Activated T-cell treated with anti-CD3 and anti-CD28 coated beads for 24 hours (primary cell): ENCODE measurements around the gene STAB1.

Source experiments
- DNase-seq: peaks from one replicate; pipeline ENCODE4 v3.0.0-alpha.2; 2020; ENCODE audit warnings: low read depth

Gene STAB1

DNA sequence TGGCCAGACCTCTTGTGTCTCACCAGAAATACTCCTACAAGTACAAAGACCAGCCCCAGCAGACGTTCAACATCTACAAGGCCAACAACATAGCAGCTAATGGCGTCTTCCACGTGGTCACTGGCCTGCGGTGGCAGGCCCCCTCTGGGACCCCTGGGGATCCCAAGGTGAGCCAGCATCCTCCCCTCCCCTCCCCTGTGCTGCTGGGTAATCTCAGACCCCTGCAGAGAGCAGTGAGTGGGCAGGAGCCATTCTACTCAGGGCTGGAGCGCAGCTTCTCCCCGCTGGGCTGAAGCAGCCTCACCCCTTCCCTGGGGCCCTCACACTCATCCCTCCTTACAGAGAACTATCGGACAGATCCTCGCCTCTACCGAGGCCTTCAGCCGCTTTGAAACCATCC, 9.8 kb downstream of the STAB1 start:
- no peak for DNase-seq

DNA sequence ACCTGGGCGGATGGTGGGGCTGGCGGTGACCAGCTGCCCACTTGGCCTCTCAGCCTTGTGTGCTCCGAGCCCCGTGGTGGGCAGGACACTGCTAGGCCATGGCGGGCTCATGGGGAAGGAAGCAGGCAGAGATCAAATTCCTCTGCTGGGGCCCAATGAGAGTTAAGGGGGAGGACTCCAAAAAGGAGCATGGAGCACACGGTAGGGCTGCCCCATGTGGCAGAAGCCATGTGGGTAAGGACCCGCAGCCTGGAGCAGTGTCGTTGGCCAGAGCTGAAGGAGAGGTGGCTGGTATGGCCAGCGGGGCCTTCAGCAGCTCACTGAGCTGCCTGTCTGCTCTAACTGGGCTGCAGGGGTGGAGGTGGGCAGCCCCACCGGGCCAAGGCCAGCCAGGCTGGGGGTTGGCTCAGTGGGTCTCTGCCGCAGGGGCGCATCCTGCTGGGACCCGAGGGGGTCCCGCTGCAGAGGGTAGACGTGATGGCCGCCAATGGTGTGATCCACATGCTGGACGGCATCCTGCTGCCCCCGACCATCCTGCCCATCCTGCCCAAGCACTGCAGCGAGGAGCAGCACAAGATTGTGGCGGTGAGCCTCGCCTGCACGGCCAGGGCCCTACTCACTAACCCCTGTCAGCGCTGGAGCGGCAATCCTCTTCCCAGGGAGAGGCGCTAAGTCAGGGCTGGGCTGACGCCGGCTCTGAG, 11.3 kb downstream of the STAB1 start:
- DNase-seq: no peak

DNA sequence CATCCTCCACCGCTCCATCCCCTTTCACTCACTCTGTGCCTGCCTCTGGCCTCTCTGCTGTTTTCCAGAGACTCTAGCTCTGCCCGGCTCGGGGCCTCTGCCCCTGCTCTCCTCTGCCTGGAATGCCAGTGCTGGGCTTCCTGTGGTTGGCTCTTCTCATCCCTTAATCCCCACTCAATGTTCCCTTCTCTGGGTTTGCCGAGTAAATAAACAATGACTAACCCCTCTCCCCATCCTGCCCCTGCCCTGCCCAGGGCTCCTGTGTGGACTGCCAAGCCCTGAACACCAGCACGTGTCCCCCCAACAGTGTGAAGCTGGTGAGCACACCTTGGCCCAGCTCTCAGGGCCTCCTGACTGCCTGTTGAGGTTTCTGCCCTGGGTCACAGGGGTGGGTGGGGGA, 12.2 kb downstream of the STAB1 start:
- no peak for DNase-seq

DNA sequence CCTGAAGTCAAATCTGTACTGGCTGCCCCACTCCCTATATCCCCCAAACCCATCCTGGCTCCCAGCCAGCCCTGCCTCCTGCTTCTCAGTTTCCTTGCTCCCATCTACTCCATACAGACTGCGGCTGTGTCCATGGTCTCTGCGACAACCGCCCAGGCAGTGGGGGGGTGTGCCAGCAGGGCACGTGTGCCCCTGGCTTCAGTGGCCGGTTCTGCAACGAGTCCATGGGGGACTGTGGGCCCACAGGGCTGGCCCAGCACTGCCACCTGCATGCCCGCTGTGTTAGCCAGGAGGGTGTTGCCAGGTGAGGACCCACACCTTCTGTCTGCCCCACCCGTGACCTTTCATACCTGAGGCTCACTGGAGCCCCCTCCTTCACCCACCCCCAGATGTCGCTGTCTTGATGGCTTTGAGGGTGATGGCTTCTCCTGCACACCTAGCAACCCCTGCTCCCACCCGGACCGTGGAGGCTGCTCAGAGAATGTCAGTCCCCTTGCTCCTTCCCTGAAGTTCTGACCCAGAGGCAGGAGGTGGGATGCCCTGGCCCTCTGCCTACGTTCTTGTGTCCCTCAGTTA, 14.7 kb downstream of the STAB1 start:
- DNase-seq: no peak

DNA sequence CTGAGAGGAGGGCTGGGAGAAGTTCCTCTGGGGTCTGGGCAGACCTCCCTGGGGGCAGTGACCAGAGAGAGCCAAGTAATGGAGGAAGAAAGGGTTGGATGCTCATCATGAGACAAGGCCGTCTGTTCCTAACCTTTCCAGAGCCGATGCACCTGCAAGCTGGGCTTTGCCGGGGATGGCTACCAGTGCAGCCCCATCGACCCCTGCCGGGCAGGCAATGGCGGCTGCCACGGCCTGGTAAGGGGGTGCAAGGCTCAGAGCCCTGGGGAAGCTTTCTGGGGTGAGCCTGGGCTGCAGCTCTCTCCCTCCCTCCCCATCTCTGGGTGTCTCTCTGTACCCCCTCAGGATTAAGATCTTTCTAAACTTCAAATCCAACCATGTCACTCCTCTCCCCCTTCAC, 16.4 kb downstream of the STAB1 start:
- DNase-seq: no peak

DNA sequence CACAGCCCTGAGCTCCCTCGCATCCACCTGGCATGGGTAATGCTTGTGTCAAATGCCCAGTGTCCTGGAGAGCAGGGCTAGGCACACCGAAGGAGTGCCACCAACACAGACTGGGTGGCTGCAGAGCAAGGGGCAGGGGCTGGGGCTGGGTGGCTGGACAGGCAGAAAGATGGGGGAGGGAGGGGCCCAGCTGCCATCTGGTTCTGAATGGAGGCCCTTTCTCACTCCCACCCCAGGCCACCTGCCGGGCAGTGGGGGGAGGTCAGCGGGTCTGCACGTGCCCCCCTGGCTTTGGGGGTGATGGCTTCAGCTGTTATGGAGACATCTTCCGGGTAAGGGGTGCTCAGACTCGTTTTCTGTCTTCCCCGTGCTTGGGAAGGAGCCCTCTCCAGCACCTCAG, 17.0 kb downstream of the STAB1 start:
- no peak for DNase-seq

DNA sequence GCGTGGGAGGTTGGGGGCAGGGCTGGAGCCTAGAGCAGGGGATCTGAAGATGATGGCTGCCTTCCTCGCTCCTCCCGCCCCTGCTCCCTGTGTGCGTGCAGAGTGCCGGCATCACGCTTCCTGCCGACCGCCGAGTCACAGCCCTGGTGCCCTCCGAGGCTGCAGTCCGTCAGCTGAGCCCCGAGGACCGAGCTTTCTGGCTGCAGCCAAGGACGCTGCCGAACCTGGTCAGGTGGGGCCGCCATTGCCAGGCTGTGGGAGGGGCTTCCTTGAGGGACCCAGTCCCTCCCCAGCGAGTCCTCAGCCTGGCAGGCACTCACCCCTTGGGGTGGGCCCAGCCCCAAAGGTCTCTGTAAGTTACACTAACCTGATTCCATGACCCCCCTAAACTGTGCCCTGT, 17.6 kb downstream of the STAB1 start:
- DNase-seq: no peak

DNA sequence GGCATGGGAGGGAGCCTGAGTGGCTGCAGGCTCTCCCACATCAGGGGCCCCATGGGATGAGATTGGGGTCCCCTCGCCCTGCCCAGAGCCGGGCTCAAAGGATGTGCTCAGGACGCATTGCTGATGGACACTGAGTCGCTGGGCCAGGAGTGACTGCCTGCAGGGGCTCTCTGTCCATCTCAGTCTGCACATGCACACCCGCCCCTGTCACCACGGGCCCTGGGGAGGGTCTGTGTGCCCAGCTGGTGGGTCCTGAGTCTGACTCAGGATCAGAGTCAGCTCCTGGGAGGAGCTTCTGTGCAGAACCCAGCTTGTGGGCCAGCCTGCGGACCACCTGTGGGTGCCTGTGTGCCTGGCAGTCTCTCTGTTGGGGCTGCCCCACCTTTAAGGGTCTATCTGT, 18.1 kb downstream of the STAB1 start:
- no peak for DNase-seq

DNA sequence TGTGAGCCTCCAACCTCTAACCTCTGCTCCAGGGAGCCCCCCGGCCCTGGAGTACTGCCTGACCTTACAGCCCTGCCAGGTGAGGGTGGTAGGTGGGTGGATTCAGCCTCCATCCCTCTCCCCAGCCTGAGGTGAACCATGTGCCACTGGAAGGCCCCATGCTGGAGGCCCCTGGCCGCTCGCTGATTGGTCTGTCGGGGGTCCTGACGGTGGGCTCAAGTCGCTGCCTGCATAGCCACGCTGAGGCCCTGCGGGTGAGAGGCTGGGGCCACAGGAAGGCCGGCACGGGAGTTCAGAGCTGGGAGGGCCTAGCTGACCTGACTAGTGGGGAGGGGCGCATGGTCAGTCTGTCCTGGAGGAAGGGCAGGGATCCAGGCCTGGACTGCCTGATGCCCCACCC, 19.4 kb downstream of the STAB1 start:
- no peak for DNase-seq

DNA sequence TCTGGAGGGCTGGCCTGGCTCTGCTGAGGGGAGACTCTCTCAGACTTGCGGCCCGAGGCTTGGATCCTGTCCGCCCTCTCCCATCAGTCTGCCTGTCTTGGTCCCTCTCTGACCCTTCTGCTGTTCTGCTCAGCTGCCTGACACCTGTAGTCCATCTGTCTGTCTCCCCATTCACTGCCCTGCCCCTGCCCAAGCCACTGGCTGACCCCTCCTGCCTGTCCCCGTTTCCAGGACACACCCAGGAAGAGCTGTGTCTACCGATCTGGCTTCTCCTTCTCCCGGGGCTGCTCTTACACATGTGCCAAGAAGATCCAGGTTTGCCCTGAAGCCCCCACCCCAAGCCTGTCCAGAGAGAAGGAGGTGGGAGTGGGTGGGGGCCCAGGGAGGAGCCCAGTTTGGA, 20.1 kb downstream of the STAB1 start:
- no peak for DNase-seq

DNA sequence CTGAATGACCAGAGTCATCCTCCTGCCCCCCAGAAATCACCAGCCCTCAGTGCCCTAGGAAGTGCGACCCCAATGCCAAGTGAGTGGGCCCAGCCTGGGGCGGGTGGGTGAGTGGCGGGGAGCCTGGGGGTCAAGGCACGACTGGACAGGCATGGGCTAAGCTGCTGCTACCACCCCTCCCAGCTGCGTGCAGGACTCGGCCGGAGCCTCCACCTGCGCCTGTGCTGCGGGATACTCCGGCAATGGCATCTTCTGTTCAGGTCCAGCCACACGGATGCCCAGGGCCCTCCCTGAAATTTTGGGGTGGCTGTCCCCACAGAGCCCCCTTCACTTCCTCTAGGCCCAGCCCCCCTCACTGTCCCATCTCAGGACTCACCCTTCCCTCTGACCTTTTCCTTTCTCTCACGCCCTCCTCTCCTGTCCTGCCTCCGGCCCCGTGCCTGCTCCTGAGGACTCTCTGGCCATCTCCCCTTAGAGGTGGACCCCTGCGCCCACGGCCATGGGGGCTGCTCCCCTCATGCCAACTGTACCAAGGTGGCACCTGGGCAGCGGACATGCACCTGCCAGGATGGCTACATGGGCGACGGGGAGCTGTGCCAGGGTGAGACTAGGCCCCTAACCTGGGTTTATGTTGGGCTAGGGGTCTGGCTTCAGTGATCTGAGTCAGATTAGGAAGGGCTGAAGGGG, 21.5 kb downstream of the STAB1 start:
- no peak for DNase-seq

DNA sequence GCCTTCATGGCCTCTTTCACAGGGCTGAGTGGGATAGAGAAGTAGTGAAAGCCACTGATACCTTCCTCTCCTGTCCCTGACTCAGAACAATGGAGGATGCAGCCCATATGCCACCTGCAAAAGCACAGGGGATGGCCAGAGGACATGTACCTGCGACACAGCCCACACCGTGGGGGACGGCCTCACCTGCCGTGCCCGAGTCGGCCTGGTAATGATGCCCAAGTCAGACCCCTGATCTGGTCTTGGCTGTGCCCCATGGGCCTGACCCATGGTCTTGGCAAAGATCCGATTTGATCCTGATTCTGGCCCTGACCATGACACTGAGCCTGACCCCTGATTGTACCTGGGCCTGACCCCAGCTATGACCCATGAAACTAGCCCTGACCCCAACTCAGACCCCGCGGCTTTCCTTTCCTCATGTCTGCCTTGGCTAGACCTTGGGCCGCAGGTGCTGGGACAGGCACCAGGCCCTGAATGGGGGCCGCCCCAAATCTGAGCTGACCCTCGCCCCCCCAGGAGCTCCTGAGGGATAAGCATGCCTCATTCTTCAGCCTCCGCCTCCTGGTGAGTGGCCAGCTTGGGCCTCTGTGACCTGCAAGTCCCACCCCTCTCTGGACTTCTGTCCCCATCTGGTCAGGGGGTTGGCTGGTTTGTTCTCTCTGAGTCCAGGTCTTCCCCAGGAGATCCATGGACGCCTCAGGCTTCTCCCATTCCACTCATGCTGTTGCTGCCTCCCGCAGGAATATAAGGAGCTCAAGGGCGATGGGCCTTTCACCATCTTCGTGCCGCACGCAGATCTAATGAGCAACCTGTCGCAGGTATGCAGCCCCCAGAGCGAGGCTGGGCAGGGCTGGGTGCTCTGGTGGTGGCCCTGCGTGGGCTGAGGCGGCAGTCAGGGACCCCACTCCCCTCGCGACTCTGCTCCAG, 22.9 kb downstream of the STAB1 start:
- DNase-seq: no peak

DNA sequence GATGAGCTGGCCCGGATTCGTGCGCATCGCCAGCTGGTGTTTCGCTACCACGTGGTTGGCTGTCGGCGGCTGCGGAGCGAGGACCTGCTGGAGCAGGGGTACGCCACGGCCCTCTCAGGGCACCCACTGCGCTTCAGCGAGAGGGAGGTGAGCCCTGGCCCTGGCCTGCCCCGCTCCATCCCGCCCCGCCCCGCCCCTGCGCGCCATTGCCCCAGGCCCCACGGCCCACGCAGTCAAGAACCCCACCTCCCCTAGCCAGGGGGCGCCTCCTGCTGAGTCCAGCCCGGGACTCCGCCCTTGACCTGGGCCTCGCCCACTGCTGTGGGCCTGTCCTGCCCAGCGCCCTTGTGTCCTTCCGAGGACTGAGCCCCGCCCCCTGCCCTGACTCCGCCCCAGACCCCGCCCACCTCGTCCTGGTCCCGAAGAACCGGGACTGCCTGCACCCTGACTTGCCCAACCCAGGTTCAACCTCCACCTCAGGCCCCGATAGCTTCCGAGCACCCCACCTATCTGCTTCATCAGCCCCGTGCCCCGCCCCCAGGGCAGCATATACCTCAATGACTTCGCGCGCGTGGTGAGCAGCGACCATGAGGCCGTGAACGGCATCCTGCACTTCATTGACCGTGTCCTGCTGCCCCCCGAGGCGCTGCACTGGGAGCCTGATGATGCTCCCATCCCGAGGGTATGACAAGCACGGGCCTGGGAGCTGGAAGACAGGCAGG, 23.7 kb downstream of the STAB1 start:
- no peak for DNase-seq

DNA sequence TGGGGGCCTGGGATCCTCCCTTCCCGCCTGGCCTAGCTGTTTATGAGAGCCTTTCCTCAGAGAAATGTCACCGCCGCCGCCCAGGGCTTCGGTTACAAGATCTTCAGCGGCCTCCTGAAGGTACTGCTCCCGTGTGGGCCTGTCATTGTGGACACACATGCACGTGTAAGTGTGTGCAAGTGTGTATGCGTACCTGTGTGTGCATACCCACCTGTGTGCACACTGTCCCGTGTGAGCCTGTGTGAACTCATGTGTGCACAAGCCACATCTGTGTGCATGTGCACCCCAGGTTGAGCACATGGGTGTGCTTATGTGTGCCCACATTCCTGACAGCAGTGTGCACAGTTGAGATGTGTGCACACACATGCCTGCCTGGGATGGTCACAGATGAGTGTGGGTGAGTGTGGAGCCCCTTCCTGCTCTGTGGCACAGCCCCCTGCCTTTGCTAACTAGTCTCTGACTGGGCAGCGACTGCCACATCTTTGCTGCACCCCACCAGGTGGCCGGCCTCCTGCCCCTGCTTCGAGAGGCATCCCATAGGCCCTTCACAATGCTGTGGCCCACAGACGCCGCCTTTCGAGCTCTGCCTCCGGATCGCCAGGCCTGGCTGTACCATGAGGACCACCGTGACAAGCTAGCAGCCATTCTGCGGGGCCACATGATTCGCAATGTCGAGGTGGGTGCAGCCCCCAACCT, 24.5 kb downstream of the STAB1 start:
- no peak for DNase-seq

DNA sequence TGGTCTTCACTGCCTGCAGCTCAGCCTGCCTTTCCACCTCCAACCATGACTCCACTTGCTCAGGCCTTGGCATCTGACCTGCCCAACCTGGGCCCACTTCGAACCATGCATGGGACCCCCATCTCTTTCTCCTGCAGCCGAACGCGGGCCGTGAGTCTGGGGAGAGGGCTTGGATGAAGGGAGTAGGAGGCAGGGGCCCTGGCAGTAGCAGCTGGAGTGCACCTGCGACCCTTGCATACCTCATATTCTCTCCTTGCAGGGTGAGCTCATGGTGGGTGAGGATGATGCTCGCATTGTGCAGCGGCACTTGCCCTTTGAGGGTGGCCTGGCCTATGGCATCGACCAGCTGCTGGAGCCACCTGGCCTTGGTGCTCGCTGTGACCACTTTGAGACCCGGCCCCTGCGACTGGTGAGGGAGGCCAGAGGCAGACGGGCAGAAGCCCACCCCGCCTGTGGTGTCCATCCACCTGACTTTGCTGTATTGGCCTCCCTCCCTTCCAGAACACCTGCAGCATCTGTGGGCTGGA, 25.1 kb downstream of the STAB1 start:
- no peak for DNase-seq

DNA sequence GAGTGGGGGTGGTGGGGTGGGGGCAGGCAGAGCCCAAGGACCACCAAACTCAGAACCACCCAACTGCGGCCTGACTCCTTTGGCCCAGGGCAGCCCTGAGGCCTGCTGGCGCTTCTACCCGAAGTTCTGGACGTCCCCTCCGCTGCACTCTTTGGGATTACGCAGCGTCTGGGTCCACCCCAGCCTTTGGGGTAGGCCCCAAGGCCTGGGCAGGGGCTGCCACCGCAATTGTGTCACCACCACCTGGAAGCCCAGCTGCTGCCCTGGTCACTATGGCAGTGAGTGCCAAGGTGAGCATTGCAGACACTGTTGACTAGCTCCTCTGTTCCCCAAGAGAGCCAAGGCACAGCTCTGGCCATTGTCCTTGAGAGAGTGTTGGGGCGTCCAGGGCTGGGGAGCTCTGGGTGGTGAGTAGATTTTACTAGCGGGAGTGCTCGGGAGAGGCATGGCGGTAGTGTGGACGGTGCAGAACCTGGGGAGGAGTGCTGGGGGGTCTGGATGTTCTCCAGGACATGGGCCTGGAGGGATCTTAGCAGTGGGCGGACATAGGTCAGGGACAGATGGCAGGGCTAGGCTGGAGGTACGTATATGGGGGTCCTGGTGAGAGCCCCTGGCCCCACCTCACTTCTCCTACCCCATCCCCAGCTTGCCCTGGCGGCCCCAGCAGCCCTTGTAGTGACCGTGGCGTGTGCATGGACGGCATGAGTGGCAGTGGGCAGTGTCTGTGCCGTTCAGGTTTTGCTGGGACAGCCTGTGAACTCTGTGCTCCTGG, 25.8 kb downstream of the STAB1 start:
- no peak for DNase-seq

DNA sequence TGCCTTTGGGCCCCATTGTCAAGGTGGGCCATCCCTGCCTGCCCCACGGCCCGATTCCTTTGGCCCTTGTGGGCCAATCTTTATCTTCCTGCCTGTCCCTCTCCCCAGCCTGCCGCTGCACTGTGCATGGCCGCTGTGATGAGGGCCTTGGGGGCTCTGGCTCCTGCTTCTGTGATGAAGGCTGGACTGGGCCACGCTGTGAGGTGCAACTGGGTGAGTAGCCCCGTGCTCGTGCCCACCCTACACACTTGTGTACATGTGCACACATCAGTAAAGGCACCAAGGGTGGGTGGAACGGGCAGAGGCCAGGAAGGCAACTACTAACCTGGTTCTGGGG, 26.3 kb downstream of the STAB1 start:
- DNase-seq: no peak

DNA sequence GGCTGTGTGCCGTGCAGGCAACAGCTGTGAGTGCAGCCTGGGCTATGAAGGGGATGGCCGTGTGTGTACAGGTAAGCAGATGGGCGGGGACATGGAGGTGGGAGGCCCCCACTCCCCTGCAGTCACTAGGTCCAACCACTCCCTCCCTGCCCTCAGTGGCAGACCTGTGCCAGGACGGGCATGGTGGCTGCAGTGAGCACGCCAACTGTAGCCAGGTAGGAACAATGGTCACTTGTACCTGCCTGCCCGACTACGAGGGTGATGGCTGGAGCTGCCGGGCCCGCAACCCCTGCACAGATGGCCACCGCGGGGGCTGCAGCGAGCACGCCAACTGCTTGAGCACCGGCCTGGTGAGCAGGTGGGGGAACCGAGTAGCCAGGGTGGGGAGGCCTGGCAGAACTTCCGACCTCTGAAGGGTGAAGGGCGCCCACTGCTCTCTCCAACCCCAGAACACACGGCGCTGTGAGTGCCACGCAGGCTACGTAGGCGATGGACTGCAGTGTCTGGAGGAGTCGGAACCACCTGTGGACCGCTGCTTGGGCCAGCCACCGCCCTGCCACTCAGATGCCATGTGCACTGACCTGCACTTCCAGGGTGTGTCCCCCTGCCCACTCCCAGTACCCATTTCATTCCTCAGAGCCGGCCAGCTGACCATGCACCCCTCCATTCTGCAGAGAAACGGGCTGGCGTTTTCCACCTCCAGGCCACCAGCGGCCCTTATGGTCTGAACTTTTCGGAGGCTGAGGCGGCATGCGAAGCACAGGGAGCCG, 26.9 kb downstream of the STAB1 start:
- DNase-seq: no peak

DNA sequence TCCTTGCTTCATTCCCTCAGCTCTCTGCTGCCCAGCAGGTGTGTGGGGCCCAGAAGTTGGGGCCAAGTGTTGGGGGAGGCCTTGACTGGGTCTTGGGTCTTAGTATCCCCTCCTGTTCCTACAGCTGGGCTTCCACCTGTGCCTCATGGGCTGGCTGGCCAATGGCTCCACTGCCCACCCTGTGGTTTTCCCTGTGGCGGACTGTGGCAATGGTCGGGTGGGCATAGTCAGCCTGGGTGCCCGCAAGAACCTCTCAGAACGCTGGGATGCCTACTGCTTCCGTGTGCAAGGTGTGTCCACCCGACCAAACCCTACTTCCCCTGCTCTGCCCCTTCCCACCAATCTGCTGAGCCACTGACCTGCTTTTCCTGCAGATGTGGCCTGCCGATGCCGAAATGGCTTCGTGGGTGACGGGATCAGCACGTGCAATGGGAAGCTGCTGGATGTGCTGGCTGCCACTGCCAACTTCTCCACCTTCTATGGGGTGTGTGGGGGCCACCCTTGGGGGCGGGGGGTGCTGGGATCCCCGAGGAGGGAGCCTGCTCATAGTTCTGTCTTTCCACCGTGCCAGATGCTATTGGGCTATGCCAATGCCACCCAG, 27.6 kb downstream of the STAB1 start:
- DNase-seq: no peak
